WTC11 (cell line): Measurements from ENCODE around the gene TCERG1. TPM values are rescaled to one million over a fixed set of nuclear protein-coding genes. Genes with fewer than 3 reads are reported as not detected.

Experiments used
- AFF4 ChIP-seq: sonication (generic); formaldehyde crosslinking; IDR thresholded peaks from 2 replicates; pipeline ENCODE4 v1.8.1; 2023; ENCODE audit warnings: mild to moderate bottlenecking, missing genetic modification reagents, borderline replicate concordance
- AR ChIP-seq: fragments of 250-450 bp; sonication (Bioruptor Pico); IDR thresholded peaks from 2 replicates; pipeline ENCODE4 v1.9.0; 2021; ENCODE audit warnings: mild to moderate bottlenecking
- ARID4B ChIP-seq: sonication (generic); formaldehyde crosslinking; IDR thresholded peaks from 2 replicates; pipeline ENCODE4 v1.8.0; 2023; ENCODE audit warnings: missing genetic modification reagents, mild to moderate bottlenecking, borderline replicate concordance
- ATF2 ChIP-seq: sonication (generic); formaldehyde crosslinking; IDR thresholded peaks from 2 replicates; pipeline ENCODE4 v1.8.1; 2022; ENCODE audit warnings: low read depth, missing genetic modification reagents, borderline replicate concordance
- ATF6 ChIP-seq: sonication (generic); formaldehyde crosslinking; IDR thresholded peaks from 2 replicates; pipeline ENCODE4 v1.8.1; 2023; ENCODE audit warnings: mild to moderate bottlenecking, missing genetic modification reagents
- ESRRA ChIP-seq: sonication (generic); formaldehyde crosslinking; IDR thresholded peaks from 2 replicates; pipeline ENCODE4 v1.8.1; 2022; ENCODE audit warnings: mild to moderate bottlenecking, missing genetic modification reagents, borderline replicate concordance
- GRHL2 ChIP-seq: fragments of 250-450 bp; sonication (Bioruptor Pico); IDR thresholded peaks from 2 replicates; pipeline ENCODE4 v1.8.0; 2022; ENCODE audit warnings: mild to moderate bottlenecking, moderate library complexity; ENCODE audit not compliant: insufficient replicate concordance, severe bottlenecking
- JAZF1 ChIP-seq: fragments of 250-450 bp; sonication (Bioruptor Pico); IDR thresholded peaks from 2 replicates; pipeline ENCODE4 v1.9.0; 2021; ENCODE audit warnings: moderate library complexity, mild to moderate bottlenecking, inconsistent platforms
- KAT7 ChIP-seq: sonication (generic); formaldehyde crosslinking; IDR thresholded peaks from 2 replicates; pipeline ENCODE4 v1.8.1; 2023; ENCODE audit warnings: missing genetic modification reagents, mild to moderate bottlenecking, borderline replicate concordance
- MAX ChIP-seq: sonication (generic); formaldehyde crosslinking; IDR thresholded peaks from 2 replicates; pipeline ENCODE4 v1.8.0; 2022; ENCODE audit warnings: mild to moderate bottlenecking, missing genetic modification reagents
- MXD4 ChIP-seq: fragments of 250-450 bp; sonication (Bioruptor Pico); IDR thresholded peaks from 2 replicates; pipeline ENCODE4 v1.8.0; 2021; ENCODE audit warnings: mild to moderate bottlenecking, moderate library complexity, borderline replicate concordance
- NR3C1 ChIP-seq: sonication (generic); formaldehyde crosslinking; conservative IDR thresholded peaks from 2 replicates; pipeline ENCODE4 v1.8.1; 2023; ENCODE audit warnings: low read depth, mild to moderate bottlenecking, missing genetic modification reagents
- PREB ChIP-seq: sonication (generic); formaldehyde crosslinking; IDR thresholded peaks from 2 replicates; pipeline ENCODE4 v1.8.1; 2022; ENCODE audit warnings: mild to moderate bottlenecking, missing genetic modification reagents, moderate library complexity, borderline replicate concordance
- SMAD3 ChIP-seq: sonication (generic); formaldehyde crosslinking; IDR thresholded peaks from 2 replicates; pipeline ENCODE4 v1.8.0; 2022; ENCODE audit warnings: missing genetic modification reagents, mild to moderate bottlenecking, borderline replicate concordance
- TEAD1 ChIP-seq: sonication (generic); formaldehyde crosslinking; IDR thresholded peaks from 2 replicates; pipeline ENCODE4 v1.8.0; 2022; ENCODE audit warnings: mild to moderate bottlenecking, missing genetic modification reagents
- ZMAT4 ChIP-seq: fragments of 250-450 bp; sonication (Bioruptor Pico); IDR thresholded peaks from 2 replicates; pipeline ENCODE4 v1.9.0; 2021; ENCODE audit warnings: mild to moderate bottlenecking
- ZNF138 ChIP-seq: sonication (generic); formaldehyde crosslinking; conservative IDR thresholded peaks from 2 replicates; pipeline ENCODE4 v1.8.1; 2022; ENCODE audit warnings: mild to moderate bottlenecking, moderate library complexity, missing genetic modification reagents
- ZNF396 ChIP-seq: fragments of 250-450 bp; sonication (Bioruptor Pico); IDR thresholded peaks from 2 replicates; pipeline ENCODE4 v1.8.0; 2021; ENCODE audit warnings: mild to moderate bottlenecking, moderate library complexity, borderline replicate concordance
- ZNF416 ChIP-seq: fragments of 250-450 bp; sonication (Bioruptor Pico); IDR thresholded peaks from 2 replicates; pipeline ENCODE4 v1.9.0; 2021; ENCODE audit warnings: mild to moderate bottlenecking, inconsistent platforms
- total RNA-seq: library from RNA; stranded (reverse); gene quantifications from 3 replicates; pipeline ENCODE4 v1.2.3, GENCODE V29; 2021

The TCERG1 gene
- total RNA-seq, 1 experiment from 2014 or later, result 117 TPM

GRCh38 chr5:146446861-146447733 is at the start of gene TCERG1 (continued):
- TF ChIP-seq ZNF396 (CRISPR knock-in tag) (peak; percentile 91; the same call in 1 of the 2 replicates), ATF2 (CRISPR knock-in tag) (no peak), KAT7 (CRISPR knock-in tag) (0 out of 2 replicates have a peak, but pooled peaks have one; percentile 65), MAX (CRISPR knock-in tag) (peak; percentile 98), NR3C1 (no peak), MXD4 (CRISPR knock-in tag) (no peak), TEAD1 (CRISPR knock-in tag) (peak; percentile 58), ESRRA (CRISPR knock-in tag) (no peak), ARID4B (peak; percentile 87; the same call in 1 of the 2 replicates), JAZF1 (CRISPR knock-in tag) (no peak), AFF4 (CRISPR knock-in tag) (no peak), AR (no peak), ZNF416 (no peak), ATF6 (CRISPR knock-in tag) (no peak), PREB (CRISPR knock-in tag) (no peak), SMAD3 (CRISPR knock-in tag) (no peak), ZNF138 (CRISPR knock-in tag) (no peak), GRHL2 (CRISPR knock-in tag) (no peak), ZMAT4 (CRISPR knock-in tag) (no peak)
